ENCODE measurements around the gene MARK4.
"Not testable (repeated sequence)": the region's sequence is repeated elsewhere in the genome, so short reads cannot be mapped to it uniquely, and the experiment has no call there.

MARK4 gene

GRCh38 chr19:45250832-45251451 is at the start of gene MARK4:
TSS of gene MARK4 (plus strand) at chr19:45251271. CDS start at chr19:45251589, 318 bp downstream.
- DNase-seq (ENCODE audit: low read depth in 2 of 2), result peak; percentile 4 to 25

GRCh38 chr19:45202637-45203036 is 48.4 kb upstream of the MARK4 start:
- DNase-seq (ENCODE audit: low read depth in 2 of 2), result no peak

GRCh38 chr19:45205810-45206209 is 45.3 kb upstream of the MARK4 start:
- no peak for DNase-seq (ENCODE audit: low read depth in 2 of 2)

- no peak for DNase-seq (ENCODE audit: low read depth in 2 of 2)
Measured at GRCh38 chr19:45206328-45206727, 44.7 kb upstream of the MARK4 start.

- no peak for DNase-seq (ENCODE audit: low read depth in 2 of 2)
Measured at GRCh38 chr19:45211751-45212381, 39.2 kb upstream of the MARK4 start.

- DNase-seq (ENCODE audit: low read depth in 2 of 2), result no peak
Measured at GRCh38 chr19:45213031-45213430, 38.0 kb upstream of the MARK4 start.

- no peak for DNase-seq (ENCODE audit: low read depth in 2 of 2)
Measured at GRCh38 chr19:45215391-45216191, 35.5 kb upstream of the MARK4 start.

GRCh38 chr19:45216667-45217066 is 34.4 kb upstream of the MARK4 start:
- DNase-seq (ENCODE audit: low read depth in 2 of 2), result peak in 1 of 2 experiments; percentile 2

- no peak for DNase-seq (ENCODE audit: low read depth in 2 of 2)
Measured at GRCh38 chr19:45217193-45217956, 33.7 kb upstream of the MARK4 start.

GRCh38 chr19:45217957-45218334 is 33.1 kb upstream of the MARK4 start:
- DNase-seq (ENCODE audit: low read depth in 2 of 2), result no peak

GRCh38 chr19:45218426-45218825 is 32.6 kb upstream of the MARK4 start:
- no peak for DNase-seq (ENCODE audit: low read depth in 2 of 2)

GRCh38 chr19:45218911-45219743 is 31.9 kb upstream of the MARK4 start:
- DNase-seq (ENCODE audit: low read depth in 2 of 2), result no peak

- DNase-seq (ENCODE audit: low read depth in 2 of 2), result no peak
Measured at GRCh38 chr19:45222724-45223123, 28.3 kb upstream of the MARK4 start.

- no peak for DNase-seq (ENCODE audit: low read depth in 2 of 2)
Measured at GRCh38 chr19:45223879-45224278, 27.2 kb upstream of the MARK4 start.

GRCh38 chr19:45224645-45225044 is 26.4 kb upstream of the MARK4 start:
- DNase-seq (ENCODE audit: low read depth in 2 of 2), result no peak

- not testable (repeated sequence) for DNase-seq (ENCODE audit: low read depth in 2 of 2)
Measured at GRCh38 chr19:45229056-45229455, 22.0 kb upstream of the MARK4 start.

GRCh38 chr19:45231891-45232290 is 19.2 kb upstream of the MARK4 start:
- no peak for DNase-seq (ENCODE audit: low read depth in 2 of 2)

GRCh38 chr19:45234089-45234869 is 16.8 kb upstream of the MARK4 start:
- no peak for DNase-seq (ENCODE audit: low read depth in 2 of 2)

GRCh38 chr19:45235485-45235884 is 15.6 kb upstream of the MARK4 start:
- no peak for DNase-seq (ENCODE audit: low read depth in 2 of 2)

- DNase-seq (ENCODE audit: low read depth in 2 of 2), result no peak
Measured at GRCh38 chr19:45238556-45238955, 12.5 kb upstream of the MARK4 start.
